ENCODE measurements around the gene CST1.
"Not testable (repeated sequence)": the region's sequence is repeated elsewhere in the genome, so short reads cannot be mapped to it uniquely, and the experiment has no call there.

DNA sequence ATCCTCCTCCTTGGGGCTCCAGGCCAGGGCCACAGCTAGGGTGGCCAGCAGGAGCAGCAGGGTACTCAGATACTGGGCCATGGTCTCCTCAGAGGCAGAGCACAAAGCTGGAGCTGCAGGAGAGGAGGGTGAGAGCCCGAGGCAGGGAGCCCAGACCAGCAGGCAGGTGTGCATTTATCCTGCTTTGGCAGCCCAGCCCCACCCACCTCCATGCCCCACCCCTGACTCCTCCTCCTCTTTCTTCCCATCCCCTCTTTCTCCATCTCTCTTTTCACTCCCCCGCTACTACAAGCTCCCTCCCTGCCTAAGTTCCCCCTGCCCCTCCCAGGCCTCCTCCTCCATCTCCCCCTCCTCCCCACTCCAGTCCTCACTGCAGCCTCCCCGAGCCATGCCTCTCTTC lies at the start of gene CST1:
- not testable (repeated sequence) for TF ChIP-seq GATA2, GATA3 (IDR thresholded peaks at IDR 0.05; ENCODE audit: low read depth, low read length)

Measured in SH-SY5Y (cell line).